Brain pericyte (primary cell): ENCODE measurements around the gene JMJD6.

Source experiments
- DNase-seq: peaks from one replicate; pipeline ENCODE4 v3.0.0-alpha.2; 2012; ENCODE audit warnings: low read depth, low spot score

JMJD6 gene

GRCh38 chr17:76679239-76679638 is 47.2 kb downstream of the JMJD6 start:
- no peak for DNase-seq

- no peak for DNase-seq
Measured at GRCh38 chr17:76678330-76678729, 48.1 kb downstream of the JMJD6 start.

GRCh38 chr17:76677406-76677805 is 49.0 kb downstream of the JMJD6 start:
- no peak for DNase-seq

DNA sequence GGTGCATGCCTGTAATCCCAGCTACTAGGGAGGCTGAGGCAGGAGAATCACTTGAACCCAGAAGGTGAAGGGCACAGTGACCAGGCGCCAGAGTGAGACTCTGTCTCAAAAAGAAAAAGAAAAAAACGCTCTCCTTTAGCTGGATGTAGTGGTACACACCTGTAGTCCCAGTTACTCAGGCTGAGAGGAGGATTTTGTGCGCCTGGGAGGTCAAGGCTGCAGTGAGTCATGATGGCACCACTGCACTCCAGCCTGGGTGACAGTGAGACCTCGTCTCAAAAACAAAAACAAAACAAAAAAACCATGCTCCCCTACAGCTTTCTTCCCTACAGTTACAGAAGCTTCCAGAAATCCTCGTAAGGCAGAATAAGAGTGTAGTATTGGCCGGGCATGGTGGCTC is 49.8 kb downstream of the JMJD6 start:
- DNase-seq = no peak

GRCh38 chr17:76675648-76676047 is 50.8 kb downstream of the JMJD6 start:
- DNase-seq = no peak

DNA sequence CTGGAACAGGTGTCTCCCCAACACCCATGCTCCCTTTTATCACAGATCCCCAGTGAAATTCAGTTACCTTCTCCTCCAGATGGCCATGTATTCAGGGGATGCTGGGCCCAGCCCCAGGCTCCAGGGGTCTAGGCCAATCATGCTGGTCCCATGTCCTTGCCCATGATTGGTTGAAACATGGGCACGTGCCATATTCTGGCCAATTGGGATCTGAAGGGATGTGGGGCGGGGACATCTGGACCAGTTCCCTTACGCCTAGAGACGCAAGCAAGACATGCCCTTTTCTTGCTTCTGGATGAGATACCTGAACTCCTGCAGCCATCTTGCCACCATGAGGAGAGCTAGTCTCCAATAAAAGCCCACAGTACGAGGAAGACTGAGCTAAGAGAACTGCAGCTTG is 51.8 kb downstream of the JMJD6 start:
- no peak for DNase-seq

GRCh38 chr17:76673729-76674128 is 52.7 kb downstream of the JMJD6 start:
- no peak for DNase-seq

DNA sequence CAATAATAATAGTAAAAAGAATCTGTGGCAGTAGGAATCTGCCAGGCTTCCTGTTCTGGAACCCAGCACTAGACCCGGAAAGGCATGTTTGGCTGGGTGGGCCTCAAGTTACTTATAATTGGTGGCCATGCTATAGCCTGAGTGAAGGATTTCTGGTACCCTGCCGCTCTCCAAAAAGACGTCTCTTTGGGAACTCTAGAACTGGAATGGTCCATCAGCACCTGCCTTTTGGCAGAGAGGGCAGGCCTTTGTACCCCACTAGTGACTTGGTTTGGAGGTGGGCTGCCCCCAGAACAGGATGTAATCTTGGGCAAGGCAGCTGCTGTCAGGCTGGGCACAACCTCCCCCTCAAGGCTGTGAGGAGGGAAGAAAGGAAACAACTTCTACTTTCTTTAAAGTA is 53.5 kb downstream of the JMJD6 start:
- no peak for DNase-seq

DNA sequence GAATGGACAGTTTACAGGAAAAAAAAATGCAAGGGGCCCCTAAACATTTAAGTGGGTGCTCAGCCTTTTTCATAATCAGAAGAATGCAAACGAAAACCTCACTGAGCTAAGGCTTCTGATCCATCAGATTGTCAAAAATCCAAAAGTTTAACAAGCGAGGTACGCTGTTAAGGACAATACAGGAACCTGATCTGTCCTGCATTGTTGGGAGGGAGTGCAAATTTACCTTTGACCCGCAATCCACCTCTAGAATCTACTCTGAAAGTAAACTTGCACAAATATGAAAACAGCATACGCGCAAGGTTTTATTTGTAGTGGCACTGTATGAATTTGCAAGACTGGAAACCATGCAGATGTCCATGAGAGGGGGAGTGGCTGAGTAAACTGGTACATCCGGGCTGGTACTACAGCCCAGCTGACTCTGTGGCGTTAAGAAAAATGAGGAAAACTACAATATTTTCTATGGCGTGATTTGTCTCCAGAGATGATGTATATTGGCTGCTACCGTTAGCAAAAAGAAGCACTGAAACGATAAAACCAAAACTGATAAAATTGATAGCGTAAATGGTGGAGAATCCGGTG is 54.0 kb downstream of the JMJD6 start:
- DNase-seq = no peak

- no peak for DNase-seq
Measured at GRCh38 chr17:76671912-76672262, 54.5 kb downstream of the JMJD6 start.

- peak; percentile 99 for DNase-seq
Measured at GRCh38 chr17:76671123-76671911, 55.1 kb downstream of the JMJD6 start.

- DNase-seq = no peak
Measured at GRCh38 chr17:76670718-76671122, 55.7 kb downstream of the JMJD6 start.

GRCh38 chr17:76670020-76670717 is 56.2 kb downstream of the JMJD6 start:
- DNase-seq = no peak
